DOHH2 (cell line): ENCODE data around the gene CYP26A1.

Experiments
- CTCF ChIP-seq: fragments of 200-600 bp; sonication (generic); IDR thresholded peaks from one replicate; pipeline ENCODE4 v1.5.1; 2014; ENCODE audit warnings: antibody characterized with exemption, mild to moderate bottlenecking, low read depth, low read length; ENCODE audit not compliant: poor library complexity, severe bottlenecking
- EZH2phosphoT487 ChIP-seq: fragments of 200-600 bp; sonication (generic); IDR thresholded peaks from 2 replicates; pipeline ENCODE4 v1.6.1; 2017; ENCODE audit warnings: borderline replicate concordance, mild to moderate bottlenecking, antibody characterized with exemption, low read length, moderate library complexity, mixed read lengths

- no peak for TF ChIP-seq CTCF
- no peak for TF ChIP-seq EZH2phosphoT487
These were observed 11.7 kb downstream of the CYP26A1 start for GRCh38 chr10:93085272-93085859.
